Spleen (tissue), 7 donors: ENCODE results near the gene ZNF701.

Source experiments
- CTCF ChIP-seq, 11 experiments: fragments of 200-600 bp in 7 of 11; fragments of 450-650 bp in 4 of 11; sonication (generic) in 4 of 11; IDR thresholded peaks in 8 of 11; conservative IDR thresholded peaks in 3 of 11; 1 replicate in 7 of 11; 2 replicates in 4 of 11; pipeline versions ENCODE4 v1.4.0 to v1.8.0; 2016 to 2021; ENCODE audit warnings: antibody characterized with exemption in 11 of 11, inconsistent platforms in 4 of 11, mild to moderate bottlenecking in 1 of 11
- POLR2A ChIP-seq, 3 donors: fragments of 450-650 bp; IDR thresholded peaks; one replicate each; pipeline ENCODE4 v1.5.1; 2017; ENCODE audit warnings: antibody characterized with exemption in 3 of 3, mild to moderate bottlenecking in 1 of 3
- donor health status: DM: no; HTN: no; CAD: no; lungs with moderate emphysema.
- donor health status: DM: no; HTN: no; CAD: no.
- donor health status: DM: no; HTN: no; CAD: no.

- TF ChIP-seq CTCF (IDR thresholded peaks at IDR 0.05 in 8 of 11, conservative IDR thresholded peaks at IDR 0.05 in 3 of 11) (no peak), POLR2A (IDR thresholded peaks at IDR 0.05) (no peak)
Measured at GRCh38 chr19:52542984-52543664, 27.0 kb upstream of the ZNF701 start.
